Cardiac septum (tissue), 1 donor: ENCODE measurements around the gene PSTK. TPM values are rescaled to one million over a fixed set of nuclear protein-coding genes. Genes with fewer than 3 reads are reported as not detected.

Source experiments
- DNase-seq: peaks from one replicate; pipeline ENCODE4 v3.0.0-alpha.2; 2020; ENCODE audit warnings: low spot score
- intact Hi-C: fragments of 100-400 bp; cut with DNase I; formaldehyde crosslinking; loops from one replicate; pipeline ENCODE4 v1.14.0; 2022
- long read RNA-seq: library from polyadenylated mRNA; unstranded; transcript quantifications from one replicate; pipeline ENCODE4 v2.0.0, GENCODE V29; 2021
- total RNA-seq: library from RNA; stranded (reverse); fragmentation: NEBNext Ultra II Directional; extraction: Animal tissue kit (Norgen Biotek cat#: 25700); gene quantifications from one replicate; pipeline ENCODE4 v1.2.1, GENCODE V29; 2021
- donor health status: DM: no; HTN: no; CAD: no.

Gene PSTK
- 2.3 TPM for total RNA-seq
- long read RNA-seq, partial matches to known transcripts = 0 of 3 reads
- long read RNA-seq, other reads (novel, unspliced or antisense) = 3 of 3 reads

GRCh38 chr10:122980209-122981065 is at the start of gene PSTK:
Gene PSTK (plus strand): TSS chr10:122980401. CDS start chr10:122980480, 79 bp downstream.
- peak; percentile 95 for DNase-seq
- intact Hi-C loops = loop anchor here (1.0 kb wide), 1 partner anchor 28 kb away; the partner anchor contains the start of gene IKZF5

GRCh38 chr10:122931088-122931906 is 48.9 kb upstream of the PSTK start:
- intact Hi-C loops = no loop called here
- no peak for DNase-seq

GRCh38 chr10:122939133-122939855 is 40.9 kb upstream of the PSTK start:
- intact Hi-C loops = no loop called here
- DNase-seq = no peak

GRCh38 chr10:122939856-122940543 is 40.2 kb upstream of the PSTK start:
- intact Hi-C loops = no loop called here
- DNase-seq = no peak

GRCh38 chr10:122949296-122949695 is 30.9 kb upstream of the PSTK start:
- intact Hi-C loops = no loop called here
- DNase-seq = no peak

GRCh38 chr10:122953902-122954730 is 26.1 kb upstream of the PSTK start, which contains the start of gene C10orf88:
Gene C10orf88 (minus strand): TSS chr10:122954227. CDS start chr10:122954178, 49 bp downstream.
- intact Hi-C loops = loop anchor here (1.0 kb wide), 1 partner anchor 54 kb away; the partner anchor contains the start of gene IKZF5
- peak; percentile 97 for DNase-seq

- DNase-seq = no peak
- intact Hi-C loops = loop anchor here (1.0 kb wide), 1 partner anchor 54 kb away; the partner anchor contains the start of gene IKZF5
Observed at GRCh38 chr10:122954731-122955050, 25.5 kb upstream of the PSTK start.

- DNase-seq = no peak
- intact Hi-C loops = no loop called here
Observed at GRCh38 chr10:122955892-122956291, 24.3 kb upstream of the PSTK start.

GRCh38 chr10:122957474-122957873 is 22.7 kb upstream of the PSTK start:
- intact Hi-C loops = no loop called here
- DNase-seq = no peak

- intact Hi-C loops = no loop called here
- DNase-seq = no peak
Observed at GRCh38 chr10:122962405-122962804, 17.8 kb upstream of the PSTK start.

- DNase-seq = no peak
- intact Hi-C loops = no loop called here
Observed at GRCh38 chr10:122966879-122967278, 13.3 kb upstream of the PSTK start.

- intact Hi-C loops = no loop called here
- DNase-seq = no peak
Observed at GRCh38 chr10:122968698-122969097, 11.5 kb upstream of the PSTK start.

- DNase-seq = no peak
- intact Hi-C loops = no loop called here
Observed at GRCh38 chr10:122974023-122974422, 6.2 kb upstream of the PSTK start.

- no peak for DNase-seq
- intact Hi-C loops = no loop called here
Observed at GRCh38 chr10:122974543-122975064, 5.6 kb upstream of the PSTK start.

- intact Hi-C loops = no loop called here
- no peak for DNase-seq
Observed at GRCh38 chr10:122981066-122981464, 864 bp downstream of the PSTK start.

- intact Hi-C loops = no loop called here
- DNase-seq = no peak
Observed at GRCh38 chr10:122983898-122984297, 3.7 kb downstream of the PSTK start.

GRCh38 chr10:122984708-122985107 is 4.5 kb downstream of the PSTK start:
- no peak for DNase-seq
- intact Hi-C loops = no loop called here

GRCh38 chr10:122986335-122986734 is 6.1 kb downstream of the PSTK start:
- intact Hi-C loops = no loop called here

More at GRCh38 chr10:122986335-122986734, 6.1 kb downstream of the PSTK start:
- DNase-seq = no peak
